Thyroid gland (tissue), 4 donors: ENCODE data around the gene RIC1. TPM values are rescaled to one million over a fixed set of nuclear protein-coding genes. Genes with fewer than 3 reads are reported as not detected.

Experiments used
- DNase-seq, 2 donors: peaks; one replicate each; pipeline ENCODE4 v3.0.0-alpha.2; 2019
- H3K27ac ChIP-seq, 3 donors: fragments of 200-600 bp; sonication (generic); 1 replicate in 2 of 3; 2 replicates in 1 of 3; pipeline ENCODE4 v1.5.1; 2016 to 2019; ENCODE audit warnings: mild to moderate bottlenecking in 1 of 3, moderate library complexity in 1 of 3
- H3K27me3 ChIP-seq: fragments of 200-600 bp; sonication (generic); one replicate; pipeline ENCODE4 v1.5.1; 2019
- H3K36me3 ChIP-seq, 2 donors: fragments of 200-600 bp; sonication (generic); one replicate each; pipeline ENCODE4 v1.5.1; 2016 to 2019
- H3K4me1 ChIP-seq, 2 donors: fragments of 200-600 bp; sonication (generic); one replicate each; pipeline ENCODE4 v1.5.1; 2017 to 2019
- H3K4me3 ChIP-seq, 3 donors: fragments of 200-600 bp; sonication (generic); replicated peaks in 1 of 3; 1 replicate in 2 of 3; 2 replicates in 1 of 3; pipeline ENCODE4 v1.5.1; 2016; ENCODE audit warnings: mild to moderate bottlenecking in 1 of 3
- H3K9me3 ChIP-seq: fragments of 200-600 bp; sonication (generic); one replicate; pipeline ENCODE4 v1.5.1; 2017
- POLR2A ChIP-seq, 2 donors: fragments of 450-650 bp; IDR thresholded peaks; one replicate each; pipeline ENCODE4 v1.6.1; 2017; ENCODE audit warnings: antibody characterized with exemption in 2 of 2, mild to moderate bottlenecking in 2 of 2, moderate library complexity in 1 of 2
- WGBS, 2 donors: methylation state at CpG; one replicate each; pipeline ENCODE4 v1.1.5; 2017; 5-methylcytosine and 5-hydroxymethylcytosine counted together
- intact Hi-C: fragments of 100-400 bp; cut with DNase I; formaldehyde crosslinking; loops from one replicate; pipeline ENCODE4 v1.15.1; 2023
- total RNA-seq, 4 donors: library from RNA; depleted of rRNA; stranded (reverse); fragments of >200 nt; gene quantifications; one replicate each; pipeline ENCODE4 v1.2.3, GENCODE V29; 2016
- TF ChIP-seq, protein P1 (sequence below), 6 experiments: fragments of 200-600 bp in 3 of 6; fragments of 450-650 bp in 3 of 6; sonication (generic) in 3 of 6; IDR thresholded peaks; one replicate each; pipeline ENCODE4 v1.5.1; 2016 to 2019; ENCODE audit warnings: antibody characterized with exemption in 6 of 6, mild to moderate bottlenecking in 2 of 6, inconsistent platforms in 1 of 6, moderate library complexity in 1 of 6

The RIC1 gene
- total RNA-seq, 4 donors from 2014 or later: 42.7 to 56.1 (median 44.9) TPM

DNA sequence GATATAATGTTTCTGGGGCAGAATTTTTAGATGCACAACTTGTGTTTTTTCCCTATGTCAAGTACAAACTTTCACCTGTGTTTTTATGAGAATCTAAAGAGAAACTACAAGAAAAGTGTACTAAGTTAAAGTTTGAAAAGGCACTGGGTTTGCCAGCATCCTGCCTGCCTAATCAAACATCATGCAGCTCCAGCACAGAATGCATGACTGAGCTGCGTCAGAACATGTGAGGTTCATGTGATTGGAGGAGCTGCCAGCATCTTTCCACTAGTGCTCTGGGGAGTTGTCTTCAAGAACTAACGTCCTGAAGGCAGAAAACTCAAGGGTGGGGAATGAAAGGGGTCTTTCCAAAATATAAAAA is 46.1 kb upstream of the RIC1 start:
- DNase-seq: peak; percentile 74 to 84
- peaks cover 5 to 16% of the 10 kb centered on the region in 2 donors for H3K4me1 ChIP-seq
- intact Hi-C loops: no loop called here
- H3K27me3 ChIP-seq: no peaks in the 10 kb centered on the region
- TF ChIP-seq, protein P1, sequence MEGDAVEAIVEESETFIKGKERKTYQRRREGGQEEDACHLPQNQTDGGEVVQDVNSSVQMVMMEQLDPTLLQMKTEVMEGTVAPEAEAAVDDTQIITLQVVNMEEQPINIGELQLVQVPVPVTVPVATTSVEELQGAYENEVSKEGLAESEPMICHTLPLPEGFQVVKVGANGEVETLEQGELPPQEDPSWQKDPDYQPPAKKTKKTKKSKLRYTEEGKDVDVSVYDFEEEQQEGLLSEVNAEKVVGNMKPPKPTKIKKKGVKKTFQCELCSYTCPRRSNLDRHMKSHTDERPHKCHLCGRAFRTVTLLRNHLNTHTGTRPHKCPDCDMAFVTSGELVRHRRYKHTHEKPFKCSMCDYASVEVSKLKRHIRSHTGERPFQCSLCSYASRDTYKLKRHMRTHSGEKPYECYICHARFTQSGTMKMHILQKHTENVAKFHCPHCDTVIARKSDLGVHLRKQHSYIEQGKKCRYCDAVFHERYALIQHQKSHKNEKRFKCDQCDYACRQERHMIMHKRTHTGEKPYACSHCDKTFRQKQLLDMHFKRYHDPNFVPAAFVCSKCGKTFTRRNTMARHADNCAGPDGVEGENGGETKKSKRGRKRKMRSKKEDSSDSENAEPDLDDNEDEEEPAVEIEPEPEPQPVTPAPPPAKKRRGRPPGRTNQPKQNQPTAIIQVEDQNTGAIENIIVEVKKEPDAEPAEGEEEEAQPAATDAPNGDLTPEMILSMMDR (IDR thresholded peaks at IDR 0.05): no peak
- TF ChIP-seq POLR2A (IDR thresholded peaks at IDR 0.05): no peak
- no peaks in the 10 kb centered on the region for H3K36me3 ChIP-seq
- no peaks in the 10 kb centered on the region for H3K9me3 ChIP-seq
- H3K27ac ChIP-seq: peak overlapping the region; percentile 51 to 92 (median 66)
- no peak overlapping the region for H3K4me3 ChIP-seq
- WGBS, 2 donors: 6 to 11% methylated on average over 2 of the region's 2 CpGs

DNA sequence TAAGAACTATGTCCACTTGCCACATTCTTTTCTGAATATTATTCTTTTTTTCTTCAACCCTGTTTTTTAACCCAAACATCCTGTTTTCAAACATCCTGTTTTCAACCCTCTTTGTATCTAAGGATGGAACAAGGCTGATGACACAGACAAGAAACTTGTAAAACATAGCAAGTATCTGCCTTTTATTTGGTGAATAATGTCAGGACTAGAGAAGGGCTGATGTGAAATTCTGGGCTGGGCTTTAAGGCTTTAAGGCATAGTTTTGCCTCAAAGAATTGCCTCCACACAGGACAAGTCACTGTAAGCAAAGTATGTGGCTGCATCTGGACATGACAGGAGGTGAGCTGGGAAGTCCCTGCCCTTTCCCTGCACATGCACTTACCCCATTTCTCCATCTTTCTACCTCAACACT is 42.5 kb upstream of the RIC1 start:
- no peak for DNase-seq
- no peaks in the 10 kb centered on the region for H3K9me3 ChIP-seq
- TF ChIP-seq, protein P1 (IDR thresholded peaks at IDR 0.05): no peak
- TF ChIP-seq POLR2A (IDR thresholded peaks at IDR 0.05): no peak
- intact Hi-C loops: no loop called here
- H3K4me3 ChIP-seq: no peak overlapping the region
- H3K36me3 ChIP-seq: no peaks in the 10 kb centered on the region
- H3K4me1 ChIP-seq: peaks cover 5 to 16% of the 10 kb centered on the region in 2 donors
- H3K27me3 ChIP-seq: no peaks in the 10 kb centered on the region
- no peak overlapping the region for H3K27ac ChIP-seq

DNA sequence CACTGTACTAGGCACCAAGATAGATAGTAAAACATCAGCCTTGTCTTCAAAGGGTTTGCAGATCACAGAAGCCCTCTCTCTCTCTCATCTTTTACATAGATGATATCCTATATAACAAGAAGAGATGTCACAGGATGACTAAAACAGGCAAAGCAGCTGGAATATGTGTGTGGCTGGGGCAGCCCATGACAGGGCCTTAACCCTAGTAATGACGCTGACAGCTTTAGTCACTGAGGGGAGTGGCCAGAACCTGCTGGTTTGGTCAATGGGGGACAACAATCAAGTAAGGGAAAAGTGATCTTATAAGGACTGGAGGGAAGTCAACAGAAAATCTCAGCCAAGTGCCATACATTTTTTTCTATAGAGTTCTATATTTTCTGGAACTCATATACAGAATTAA is 41.9 kb upstream of the RIC1 start:
- TF ChIP-seq, protein P1 (IDR thresholded peaks at IDR 0.05): no peak
- no peak for TF ChIP-seq POLR2A (IDR thresholded peaks at IDR 0.05)
- WGBS, 2 donors: 67 to 89% methylated on average over 1 of the region's 1 CpG
- intact Hi-C loops: no loop called here

DNA sequence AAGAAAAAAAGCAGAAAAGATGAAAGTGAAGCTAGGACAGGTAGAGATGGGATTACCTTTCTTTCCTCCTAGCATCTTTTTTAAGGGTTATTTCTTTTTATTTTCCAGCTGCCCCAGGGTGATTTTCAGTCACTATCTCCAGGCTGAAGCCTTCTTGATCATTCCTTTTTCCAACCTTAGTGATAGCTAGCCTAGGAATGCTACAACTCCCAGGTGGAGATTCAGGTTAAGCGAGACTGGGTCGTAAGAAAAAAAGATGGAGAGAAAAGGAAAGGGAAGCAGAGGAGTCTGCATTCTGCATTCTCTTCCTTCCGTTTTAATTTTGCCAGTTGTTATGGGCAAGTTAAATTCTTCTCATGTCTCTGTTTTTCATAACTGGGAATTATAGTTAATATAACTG is 36.7 kb upstream of the RIC1 start:
- intact Hi-C loops: loop anchor here (5.0 to 10.0 kb wide), 3 partner anchors 157 to 817 kb away; partner anchors contain the start of genes INSL6 and PLGRKT
- no peak for DNase-seq
- no peak overlapping the region for H3K4me3 ChIP-seq
- no peaks in the 10 kb centered on the region for H3K9me3 ChIP-seq
- H3K4me1 ChIP-seq: no peaks in the 10 kb centered on the region
- no peaks in the 10 kb centered on the region for H3K36me3 ChIP-seq
- no peak overlapping the region for H3K27ac ChIP-seq
- TF ChIP-seq, protein P1 (IDR thresholded peaks at IDR 0.05): no peak
- TF ChIP-seq POLR2A (IDR thresholded peaks at IDR 0.05): no peak
- WGBS, 2 donors: 85 to 86% methylated on average over 3 of the region's 3 CpGs
- no peaks in the 10 kb centered on the region for H3K27me3 ChIP-seq

More for the DNA sequence above, 41.9 kb upstream of the RIC1 start:
- no peak for DNase-seq
- Histone ChIP-seq H3K9me3 (no peaks in the 10 kb centered on the region), H3K4me1 (peaks cover 5 to 16% of the 10 kb centered on the region in 2 donors), H3K27me3 (no peaks in the 10 kb centered on the region), H3K4me3 (no peak overlapping the region), H3K27ac (no peak overlapping the region), H3K36me3 (no peaks in the 10 kb centered on the region)

DNA sequence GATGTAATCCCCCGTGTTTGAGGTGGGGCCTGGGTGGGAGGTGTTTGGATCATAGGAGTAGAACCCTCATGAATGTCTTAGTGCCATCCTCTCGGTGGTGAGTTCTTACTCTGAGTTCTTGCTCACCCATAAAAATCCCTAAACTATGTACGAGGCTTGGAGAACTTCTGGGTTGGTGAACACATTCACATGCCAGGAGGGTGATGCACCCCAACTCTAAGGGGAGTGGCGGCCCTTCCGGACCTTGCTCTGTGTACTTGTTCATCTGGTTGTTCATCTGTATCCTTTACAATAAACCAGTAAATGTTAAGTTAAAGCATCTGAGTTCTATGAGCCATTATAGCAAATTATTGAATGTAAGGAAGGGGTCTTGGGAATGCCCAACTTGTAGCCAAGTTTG is 36.0 kb upstream of the RIC1 start:
- H3K27me3 ChIP-seq: no peaks in the 10 kb centered on the region
- DNase-seq: no peak
- H3K36me3 ChIP-seq: no peaks in the 10 kb centered on the region
- H3K4me1 ChIP-seq: no peaks in the 10 kb centered on the region
- H3K9me3 ChIP-seq: no peaks in the 10 kb centered on the region
- intact Hi-C loops: loop anchor here (5.0 to 10.0 kb wide), 3 partner anchors 158 to 818 kb away; partner anchors contain the start of genes INSL6 and PLGRKT
- no peak overlapping the region for H3K4me3 ChIP-seq
- TF ChIP-seq POLR2A (IDR thresholded peaks at IDR 0.05): no peak
- TF ChIP-seq, protein P1 (IDR thresholded peaks at IDR 0.05): no peak
- 90 to 91% methylated on average over 5 of the region's 5 CpGs for WGBS, 2 donors
- H3K27ac ChIP-seq: no peak overlapping the region
